ENCODE measurements around the gene LIMS2.

Gene LIMS2

DNA sequence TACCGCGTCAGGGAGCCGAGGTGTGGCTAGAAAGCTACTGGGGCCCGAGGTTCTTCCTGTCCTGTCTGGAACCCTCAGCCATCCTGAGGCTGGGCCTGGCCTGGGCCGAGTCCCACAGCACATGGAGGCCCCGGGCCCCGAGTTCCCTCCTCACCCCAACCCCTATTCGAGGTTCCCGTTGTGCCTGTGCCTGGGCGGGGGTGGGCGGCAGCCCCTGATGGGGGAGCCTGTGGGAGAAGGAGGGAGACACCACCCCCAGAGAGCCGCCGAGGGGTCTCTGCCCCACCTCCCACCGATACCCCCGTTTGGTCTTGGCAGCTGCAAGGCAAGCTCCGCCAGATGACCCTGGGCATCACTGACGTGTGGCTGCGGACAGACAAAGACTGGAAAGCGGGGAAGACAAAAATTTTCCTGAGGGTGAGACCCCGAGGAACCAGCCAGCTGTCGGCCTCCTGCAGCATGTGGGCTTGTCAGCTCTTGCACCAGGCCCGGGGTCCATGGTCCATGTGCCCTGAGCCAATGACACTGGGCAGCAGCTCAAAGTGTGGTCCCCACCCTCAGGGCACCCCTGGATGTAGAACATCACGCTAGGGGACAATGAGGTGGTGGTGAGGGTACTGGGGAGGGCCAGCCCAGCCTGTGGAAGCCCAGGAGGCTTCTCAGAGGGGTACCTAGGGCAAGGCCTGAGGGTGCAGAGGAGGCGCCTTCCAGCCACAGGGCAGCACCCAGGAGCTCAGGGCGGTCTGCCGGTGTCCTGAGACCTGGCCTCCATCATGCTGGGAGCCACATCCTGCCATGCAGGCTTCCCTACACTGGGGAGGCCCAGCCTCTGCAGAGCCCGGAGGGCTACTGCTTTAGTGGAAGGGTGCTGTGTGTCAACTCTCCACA lies 81.9 kb downstream of the LIMS2 start:
- TF ChIP-seq ZNF70 (CRISPR knock-in tag; IDR thresholded peaks at IDR 0.05) (no peak), ESRRG (CRISPR knock-in tag; IDR thresholded peaks at IDR 0.05) (no peak), ZFP30 (CRISPR knock-in tag; IDR thresholded peaks at IDR 0.05) (no peak), RARB (CRISPR knock-in tag; IDR thresholded peaks at IDR 0.05) (no peak)
- ATAC-seq, result no peak

DNA sequence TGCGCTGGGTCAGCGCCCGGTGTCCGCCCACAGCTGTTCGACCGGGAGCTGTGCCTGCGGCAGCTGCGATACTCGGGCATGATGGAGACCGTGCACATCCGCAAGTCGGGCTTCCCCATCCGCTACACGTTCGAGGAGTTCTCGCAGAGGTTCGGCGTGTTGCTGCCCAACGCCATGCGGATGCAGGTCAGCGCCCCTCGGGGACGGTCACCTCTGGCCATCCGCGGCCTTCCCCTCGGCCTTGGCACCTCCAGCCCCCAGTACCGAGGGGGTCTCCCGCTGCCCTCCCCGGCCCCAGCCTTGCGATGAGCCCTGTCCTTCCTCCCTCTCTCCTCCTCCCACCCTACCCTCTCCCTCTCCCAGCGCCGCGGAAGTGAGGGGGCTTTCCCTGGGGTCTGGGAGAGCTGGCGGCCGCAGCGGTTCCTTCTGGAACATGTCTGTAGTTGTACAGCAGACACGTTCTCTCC lies 82.5 kb downstream of the LIMS2 start:
- ATAC-seq, result no peak
- TF ChIP-seq ZFP30 (CRISPR knock-in tag; IDR thresholded peaks at IDR 0.05), result no peak
- TF ChIP-seq CSDC2 (CRISPR knock-in tag; IDR thresholded peaks at IDR 0.05), result no peak
- TF ChIP-seq BACH2 (CRISPR knock-in tag; IDR thresholded peaks at IDR 0.05; ENCODE audit: borderline replicate concordance), result no peak
- TF ChIP-seq, protein P1, sequence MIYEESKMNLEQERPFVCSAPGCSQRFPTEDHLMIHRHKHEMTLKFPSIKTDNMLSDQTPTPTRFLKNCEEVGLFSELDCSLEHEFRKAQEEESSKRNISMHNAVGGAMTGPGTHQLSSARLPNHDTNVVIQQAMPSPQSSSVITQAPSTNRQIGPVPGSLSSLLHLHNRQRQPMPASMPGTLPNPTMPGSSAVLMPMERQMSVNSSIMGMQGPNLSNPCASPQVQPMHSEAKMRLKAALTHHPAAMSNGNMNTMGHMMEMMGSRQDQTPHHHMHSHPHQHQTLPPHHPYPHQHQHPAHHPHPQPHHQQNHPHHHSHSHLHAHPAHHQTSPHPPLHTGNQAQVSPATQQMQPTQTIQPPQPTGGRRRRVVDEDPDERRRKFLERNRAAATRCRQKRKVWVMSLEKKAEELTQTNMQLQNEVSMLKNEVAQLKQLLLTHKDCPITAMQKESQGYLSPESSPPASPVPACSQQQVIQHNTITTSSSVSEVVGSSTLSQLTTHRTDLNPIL (CRISPR knock-in tag; IDR thresholded peaks at IDR 0.05; ENCODE audit: low read depth), result no peak
- TF ChIP-seq, protein P2, sequence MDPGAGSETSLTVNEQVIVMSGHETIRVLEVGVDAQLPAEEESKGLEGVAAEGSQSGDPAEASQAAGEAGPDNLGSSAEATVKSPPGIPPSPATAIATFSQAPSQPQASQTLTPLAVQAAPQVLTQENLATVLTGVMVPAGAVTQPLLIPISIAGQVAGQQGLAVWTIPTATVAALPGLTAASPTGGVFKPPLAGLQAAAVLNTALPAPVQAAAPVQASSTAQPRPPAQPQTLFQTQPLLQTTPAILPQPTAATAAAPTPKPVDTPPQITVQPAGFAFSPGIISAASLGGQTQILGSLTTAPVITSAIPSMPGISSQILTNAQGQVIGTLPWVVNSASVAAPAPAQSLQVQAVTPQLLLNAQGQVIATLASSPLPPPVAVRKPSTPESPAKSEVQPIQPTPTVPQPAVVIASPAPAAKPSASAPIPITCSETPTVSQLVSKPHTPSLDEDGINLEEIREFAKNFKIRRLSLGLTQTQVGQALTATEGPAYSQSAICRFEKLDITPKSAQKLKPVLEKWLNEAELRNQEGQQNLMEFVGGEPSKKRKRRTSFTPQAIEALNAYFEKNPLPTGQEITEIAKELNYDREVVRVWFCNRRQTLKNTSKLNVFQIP (CRISPR knock-in tag; IDR thresholded peaks at IDR 0.05; ENCODE audit: borderline replicate concordance, low read depth), result no peak
- no peak for TF ChIP-seq RARB (CRISPR knock-in tag; IDR thresholded peaks at IDR 0.05)
- no peak for TF ChIP-seq GLIS3 (CRISPR knock-in tag; IDR thresholded peaks at IDR 0.05)
- TF ChIP-seq ZNF70 (CRISPR knock-in tag; IDR thresholded peaks at IDR 0.05), result no peak
- TF ChIP-seq, protein P3, sequence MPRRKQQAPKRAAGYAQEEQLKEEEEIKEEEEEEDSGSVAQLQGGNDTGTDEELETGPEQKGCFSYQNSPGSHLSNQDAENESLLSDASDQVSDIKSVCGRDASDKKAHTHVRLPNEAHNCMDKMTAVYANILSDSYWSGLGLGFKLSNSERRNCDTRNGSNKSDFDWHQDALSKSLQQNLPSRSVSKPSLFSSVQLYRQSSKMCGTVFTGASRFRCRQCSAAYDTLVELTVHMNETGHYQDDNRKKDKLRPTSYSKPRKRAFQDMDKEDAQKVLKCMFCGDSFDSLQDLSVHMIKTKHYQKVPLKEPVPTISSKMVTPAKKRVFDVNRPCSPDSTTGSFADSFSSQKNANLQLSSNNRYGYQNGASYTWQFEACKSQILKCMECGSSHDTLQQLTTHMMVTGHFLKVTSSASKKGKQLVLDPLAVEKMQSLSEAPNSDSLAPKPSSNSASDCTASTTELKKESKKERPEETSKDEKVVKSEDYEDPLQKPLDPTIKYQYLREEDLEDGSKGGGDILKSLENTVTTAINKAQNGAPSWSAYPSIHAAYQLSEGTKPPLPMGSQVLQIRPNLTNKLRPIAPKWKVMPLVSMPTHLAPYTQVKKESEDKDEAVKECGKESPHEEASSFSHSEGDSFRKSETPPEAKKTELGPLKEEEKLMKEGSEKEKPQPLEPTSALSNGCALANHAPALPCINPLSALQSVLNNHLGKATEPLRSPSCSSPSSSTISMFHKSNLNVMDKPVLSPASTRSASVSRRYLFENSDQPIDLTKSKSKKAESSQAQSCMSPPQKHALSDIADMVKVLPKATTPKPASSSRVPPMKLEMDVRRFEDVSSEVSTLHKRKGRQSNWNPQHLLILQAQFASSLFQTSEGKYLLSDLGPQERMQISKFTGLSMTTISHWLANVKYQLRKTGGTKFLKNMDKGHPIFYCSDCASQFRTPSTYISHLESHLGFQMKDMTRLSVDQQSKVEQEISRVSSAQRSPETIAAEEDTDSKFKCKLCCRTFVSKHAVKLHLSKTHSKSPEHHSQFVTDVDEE (CRISPR knock-in tag; IDR thresholded peaks at IDR 0.05), result no peak
- no peak for TF ChIP-seq ESRRG (CRISPR knock-in tag; IDR thresholded peaks at IDR 0.05)
- no peak for TF ChIP-seq ARNTL (CRISPR knock-in tag; IDR thresholded peaks at IDR 0.05; ENCODE audit: borderline replicate concordance, low read depth)
- TF ChIP-seq, protein P4, sequence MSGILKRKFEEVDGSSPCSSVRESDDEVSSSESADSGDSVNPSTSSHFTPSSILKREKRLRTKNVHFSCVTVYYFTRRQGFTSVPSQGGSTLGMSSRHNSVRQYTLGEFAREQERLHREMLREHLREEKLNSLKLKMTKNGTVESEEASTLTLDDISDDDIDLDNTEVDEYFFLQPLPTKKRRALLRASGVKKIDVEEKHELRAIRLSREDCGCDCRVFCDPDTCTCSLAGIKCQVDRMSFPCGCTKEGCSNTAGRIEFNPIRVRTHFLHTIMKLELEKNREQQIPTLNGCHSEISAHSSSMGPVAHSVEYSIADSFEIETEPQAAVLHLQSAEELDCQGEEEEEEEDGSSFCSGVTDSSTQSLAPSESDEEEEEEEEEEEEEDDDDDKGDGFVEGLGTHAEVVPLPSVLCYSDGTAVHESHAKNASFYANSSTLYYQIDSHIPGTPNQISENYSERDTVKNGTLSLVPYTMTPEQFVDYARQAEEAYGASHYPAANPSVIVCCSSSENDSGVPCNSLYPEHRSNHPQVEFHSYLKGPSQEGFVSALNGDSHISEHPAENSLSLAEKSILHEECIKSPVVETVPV (CRISPR knock-in tag; IDR thresholded peaks at IDR 0.05), result no peak
- TF ChIP-seq ISL1 (CRISPR knock-in tag; IDR thresholded peaks at IDR 0.05), result no peak
- no peak for TF ChIP-seq TOX (CRISPR knock-in tag; IDR thresholded peaks at IDR 0.05; ENCODE audit: borderline replicate concordance)

DNA sequence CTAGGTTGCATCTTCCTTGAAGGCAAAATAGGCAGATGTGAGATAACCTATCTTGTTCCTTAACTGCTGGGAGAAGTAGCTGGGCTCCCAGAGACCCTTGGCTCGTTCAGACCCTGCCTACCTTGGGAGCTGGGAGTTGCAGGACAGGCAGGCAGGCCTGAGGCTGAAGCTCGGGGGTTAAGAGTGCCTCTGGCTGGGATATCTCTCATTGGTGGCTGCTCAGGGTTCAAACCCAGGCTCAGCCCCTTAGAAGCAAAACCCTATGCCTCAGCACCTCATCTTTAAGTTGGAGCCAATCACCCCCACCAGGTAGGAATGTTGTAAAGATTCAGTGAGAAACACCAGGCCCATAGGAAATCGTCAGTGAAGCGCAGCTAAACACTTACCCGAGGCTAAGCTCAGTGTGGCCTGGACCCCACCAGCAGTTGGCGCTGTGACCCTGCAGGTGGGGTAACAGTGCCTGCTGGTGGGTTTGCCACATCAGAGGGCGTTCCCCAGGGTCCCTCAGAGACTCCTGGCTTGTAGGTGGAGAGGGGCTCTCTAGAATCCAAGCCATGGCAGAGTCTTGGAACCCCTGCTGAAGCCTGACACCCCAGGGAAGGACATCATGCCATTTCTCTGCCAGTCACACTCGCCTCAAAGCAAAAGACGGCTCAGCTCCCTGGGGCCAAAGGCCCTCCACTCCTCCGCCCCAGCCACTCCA lies 84.0 kb downstream of the LIMS2 start:
- ATAC-seq, result peak; percentile 98
- TF ChIP-seq BACH2 (CRISPR knock-in tag; IDR thresholded peaks at IDR 0.05; ENCODE audit: borderline replicate concordance), result no peak
- TF ChIP-seq, protein P3 (CRISPR knock-in tag; IDR thresholded peaks at IDR 0.05), result no peak
- TF ChIP-seq, protein P4 (CRISPR knock-in tag; IDR thresholded peaks at IDR 0.05), result no peak
